GM19397 (cell line): ENCODE results near the gene CABP4.

Experiments
- ATAC-seq: cut with Tn5 transposase; IDR thresholded peaks from one replicate; pipeline ENCODE4 v1.9.1; 2021; ENCODE audit warnings: mild to moderate bottlenecking, moderate library complexity; ENCODE audit not compliant: unreplicated experiment

The CABP4 gene

GRCh38 chr11:67455054-67455453 is at the start of gene CABP4:
CABP4 (plus strand) TSS chr11:67455354; CDS start chr11:67455424, 70 bp downstream.
- no peak for ATAC-seq

- ATAC-seq: no peak
Observed at GRCh38 chr11:67405688-67406339, 49.3 kb upstream of the CABP4 start.

- no peak for ATAC-seq
Observed at GRCh38 chr11:67406420-67406968, 48.7 kb upstream of the CABP4 start.

- ATAC-seq: no peak
Observed at GRCh38 chr11:67406969-67407687, 48.0 kb upstream of the CABP4 start.

GRCh38 chr11:67407688-67408163 is 47.4 kb upstream of the CABP4 start:
- no peak for ATAC-seq

- no peak for ATAC-seq
Observed at GRCh38 chr11:67408437-67409200, 46.5 kb upstream of the CABP4 start.

- ATAC-seq: peak; percentile 59
Observed at GRCh38 chr11:67409261-67409666, 45.9 kb upstream of the CABP4 start.

- ATAC-seq: no peak
Observed at GRCh38 chr11:67409781-67410368, 45.3 kb upstream of the CABP4 start.

GRCh38 chr11:67410369-67410831 is 44.8 kb upstream of the CABP4 start:
- ATAC-seq: no peak

GRCh38 chr11:67410984-67411784 is 44.0 kb upstream of the CABP4 start:
- ATAC-seq: no peak

GRCh38 chr11:67411785-67412152 is 43.4 kb upstream of the CABP4 start:
- ATAC-seq: no peak

- no peak for ATAC-seq
Observed at GRCh38 chr11:67412495-67413179, 42.5 kb upstream of the CABP4 start.

- no peak for ATAC-seq
Observed at GRCh38 chr11:67413266-67413849, 41.8 kb upstream of the CABP4 start.

GRCh38 chr11:67415501-67416304 is 39.5 kb upstream of the CABP4 start, which contains the start of gene CARNS1:
CARNS1 (plus strand) TSS chr11:67415678; CDS start chr11:67416200, 522 bp downstream.
- ATAC-seq: no peak

- no peak for ATAC-seq
Observed at GRCh38 chr11:67416416-67417335, 38.5 kb upstream of the CABP4 start.

GRCh38 chr11:67417425-67417824 is 37.7 kb upstream of the CABP4 start:
- no peak for ATAC-seq
